GM19438 (cell line): Measurements from ENCODE around the gene LIG3.
"Not testable (repeated sequence)": the region's sequence is repeated elsewhere in the genome, so short reads cannot be mapped to it uniquely, and the experiment has no call there.

Source experiments
- ATAC-seq: cut with Tn5 transposase; IDR thresholded peaks from one replicate; pipeline ENCODE4 v1.9.1; 2021; ENCODE audit warnings: low read depth; ENCODE audit not compliant: unreplicated experiment

Gene LIG3

DNA sequence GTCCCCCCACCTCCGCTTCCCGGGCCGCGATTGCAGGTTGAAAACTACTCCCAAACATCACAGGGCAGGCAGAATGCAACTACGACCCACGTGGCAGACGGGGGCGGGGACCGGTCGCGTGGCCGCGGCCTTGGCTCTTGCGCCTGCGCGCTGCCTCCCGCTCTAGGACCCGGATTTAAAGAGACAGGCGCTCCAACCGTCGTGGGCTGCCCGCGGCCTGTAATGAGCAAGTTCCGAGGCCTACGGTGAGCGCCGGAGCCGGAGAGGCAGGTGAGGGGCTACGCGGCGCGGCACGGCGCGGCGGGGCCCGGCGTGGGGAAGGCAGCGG, at the start of gene LIG3:
Gene LIG3, plus strand, starts transcription at position 160 of the 328 bp plus-strand sequence. CDS start 2,494 bp downstream, outside the sequence.
- ATAC-seq: peak; percentile 81

DNA sequence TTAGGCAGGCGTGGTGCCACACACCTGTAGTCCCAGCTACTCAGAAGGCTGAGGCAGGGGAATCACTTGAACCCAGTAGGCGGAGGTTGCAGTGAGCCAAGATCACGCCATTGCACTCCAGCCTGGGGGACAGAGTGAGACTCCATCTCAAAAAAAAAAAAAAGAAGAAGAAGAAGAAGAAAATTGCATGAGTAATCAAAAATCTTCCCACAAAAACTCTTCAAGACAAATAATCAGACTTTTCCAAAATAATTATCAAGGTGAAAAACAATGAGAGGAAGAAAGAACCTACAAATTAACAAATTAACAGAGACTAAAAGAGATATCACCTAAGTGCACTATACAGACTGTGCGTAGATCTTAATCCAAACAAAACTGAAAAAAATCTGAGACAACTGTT, 29.5 kb upstream of the LIG3 start:
- ATAC-seq: not testable (repeated sequence)

DNA sequence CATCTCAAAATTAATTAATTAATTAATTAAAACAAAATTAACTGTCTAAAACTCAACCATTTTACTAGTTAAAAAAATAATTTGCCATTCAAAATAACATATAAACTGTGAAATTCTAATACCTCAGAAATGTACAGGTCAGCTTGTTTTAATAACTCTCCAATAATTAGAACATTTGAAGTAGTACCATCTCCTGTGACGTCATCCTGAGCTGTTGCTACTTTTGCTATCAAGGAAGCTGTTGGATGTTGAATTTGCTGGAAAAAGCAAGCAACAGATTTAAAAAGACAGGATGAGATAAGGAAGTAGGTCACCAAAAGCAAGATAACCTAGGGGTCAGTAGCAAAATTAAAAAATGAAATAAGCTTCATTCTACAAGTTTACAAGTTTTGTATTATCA, 21.9 kb upstream of the LIG3 start:
- ATAC-seq: no peak

DNA sequence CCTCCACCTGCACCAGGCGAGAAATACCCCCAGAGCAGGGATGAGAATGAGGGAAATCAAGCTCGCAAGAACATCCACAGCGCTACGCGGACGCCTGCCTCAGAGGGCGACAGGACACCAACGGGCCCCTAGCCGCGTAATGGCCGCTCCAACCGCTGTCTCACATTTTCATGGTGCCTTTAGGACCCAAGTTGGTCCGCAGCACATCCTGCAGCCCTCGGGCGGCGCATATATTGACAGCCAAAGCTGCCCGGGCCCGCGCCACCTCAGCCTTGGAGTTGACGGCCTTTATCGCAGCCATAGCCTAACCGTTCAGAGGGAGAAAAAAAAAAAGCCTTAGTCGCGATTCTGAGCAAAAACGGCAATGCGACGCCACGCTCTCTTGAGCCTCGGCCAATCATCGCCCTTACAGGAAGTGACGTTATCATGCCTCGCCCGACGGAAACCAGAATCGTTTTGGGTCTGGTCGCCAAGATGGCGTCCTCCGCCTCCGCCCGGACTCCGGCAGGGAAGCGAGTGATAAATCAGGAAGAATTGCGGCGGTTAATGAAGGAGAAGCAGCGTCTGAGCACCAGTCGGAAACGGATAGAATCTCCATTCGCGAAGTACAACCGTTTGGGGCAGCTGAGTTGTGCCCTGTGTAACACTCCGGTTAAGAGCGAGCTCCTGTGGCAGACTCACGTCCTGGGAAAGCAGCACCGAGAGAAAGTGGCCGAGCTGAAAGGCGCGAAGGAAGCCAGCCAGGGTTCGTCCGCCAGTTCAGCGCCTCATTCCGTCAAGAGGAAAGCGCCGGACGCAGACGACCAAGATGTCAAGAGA, 19.0 kb upstream of the LIG3 start, which contains the start of the genes CCT6B and ZNF830:
Gene CCT6B, minus strand, starts transcription at position 368 of the 819 bp plus-strand sequence. Its CDS starts 67 bp downstream, at position 301.
Gene ZNF830, plus strand, starts transcription at position 448 of the 819 bp plus-strand sequence. Its CDS starts 27 bp downstream, at position 475.
- peak; percentile 82 for ATAC-seq

DNA sequence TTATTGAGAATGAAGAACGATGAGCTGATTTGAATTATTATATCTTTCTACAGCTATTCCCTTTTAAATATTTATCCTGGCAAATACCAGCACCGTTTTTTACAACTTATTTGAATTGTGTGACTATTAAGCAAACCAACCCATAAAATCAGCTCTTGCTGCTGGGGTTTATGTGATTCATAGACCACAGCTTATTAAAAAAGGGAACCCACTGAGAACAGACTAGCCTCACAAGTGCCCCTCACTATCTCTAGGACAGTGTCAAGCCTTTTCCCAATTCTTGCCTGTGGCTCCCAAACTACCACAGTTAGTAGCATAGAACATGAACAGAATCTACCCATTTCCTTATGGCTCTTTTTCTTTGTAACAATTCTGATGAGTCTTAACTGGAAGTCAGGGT, 6.1 kb upstream of the LIG3 start:
- ATAC-seq: no peak

DNA sequence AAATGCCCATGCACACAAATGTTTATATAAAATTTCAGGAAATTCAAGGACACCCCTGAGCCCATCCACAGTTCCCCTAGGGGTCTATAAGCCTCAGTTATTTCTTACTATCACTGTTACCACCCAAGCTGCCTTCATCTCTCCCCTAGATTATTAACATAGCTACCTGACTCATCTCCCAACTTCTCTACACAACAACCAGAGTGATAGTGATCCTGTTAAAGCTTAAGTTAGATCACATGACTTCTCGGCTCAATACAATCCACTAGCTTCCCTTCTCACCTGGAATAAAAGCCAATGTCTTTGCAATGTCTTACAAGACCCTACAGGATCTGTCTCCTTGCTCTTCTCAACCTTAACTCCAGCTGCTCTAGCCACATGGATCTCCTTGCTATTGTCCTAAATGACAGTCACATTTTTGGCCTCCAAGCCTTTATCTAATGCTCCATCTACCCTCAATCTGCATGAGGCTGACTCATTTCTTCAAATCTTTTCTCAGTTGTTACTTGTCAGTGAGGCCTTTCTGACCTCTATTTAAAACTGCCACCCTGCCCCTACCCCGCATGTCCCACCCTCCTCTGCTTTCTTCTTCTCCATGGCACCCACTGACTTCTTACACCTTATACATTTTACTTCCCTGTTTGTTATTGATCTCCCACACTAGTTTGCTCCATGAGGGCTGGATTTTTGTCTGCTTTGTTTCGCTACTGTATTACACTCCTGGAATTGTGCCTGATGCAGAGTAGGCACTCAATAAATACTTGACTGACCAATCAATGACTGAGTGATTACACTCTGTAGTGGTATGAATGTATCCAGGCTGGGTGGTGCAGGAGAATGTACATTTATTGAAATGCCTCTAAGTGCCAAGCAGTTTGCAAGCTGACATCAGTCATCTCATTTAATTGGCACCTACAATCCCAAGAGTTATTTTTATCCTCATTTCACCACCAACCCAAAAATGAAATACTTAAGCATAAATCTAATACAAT, 5.2 kb upstream of the LIG3 start:
- no peak for ATAC-seq

DNA sequence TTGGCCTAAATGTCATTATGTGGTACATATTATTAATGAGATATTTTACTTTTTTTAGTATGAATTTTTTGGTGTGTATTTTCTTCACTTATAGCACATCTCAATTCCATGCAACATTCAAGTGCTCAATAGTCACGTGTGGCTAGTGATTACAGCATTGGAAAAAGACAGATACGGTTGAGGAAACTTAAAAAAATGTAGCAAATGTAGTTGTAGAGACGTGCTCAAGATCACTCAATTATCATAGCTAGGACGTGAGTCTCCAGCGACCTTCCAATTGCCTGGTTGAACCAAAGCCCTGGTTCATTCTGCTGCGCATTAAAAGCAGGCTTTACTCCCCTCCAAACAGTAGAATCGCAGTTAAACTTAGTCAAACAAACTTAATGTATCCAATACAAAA, 1.2 kb upstream of the LIG3 start:
- ATAC-seq: no peak

DNA sequence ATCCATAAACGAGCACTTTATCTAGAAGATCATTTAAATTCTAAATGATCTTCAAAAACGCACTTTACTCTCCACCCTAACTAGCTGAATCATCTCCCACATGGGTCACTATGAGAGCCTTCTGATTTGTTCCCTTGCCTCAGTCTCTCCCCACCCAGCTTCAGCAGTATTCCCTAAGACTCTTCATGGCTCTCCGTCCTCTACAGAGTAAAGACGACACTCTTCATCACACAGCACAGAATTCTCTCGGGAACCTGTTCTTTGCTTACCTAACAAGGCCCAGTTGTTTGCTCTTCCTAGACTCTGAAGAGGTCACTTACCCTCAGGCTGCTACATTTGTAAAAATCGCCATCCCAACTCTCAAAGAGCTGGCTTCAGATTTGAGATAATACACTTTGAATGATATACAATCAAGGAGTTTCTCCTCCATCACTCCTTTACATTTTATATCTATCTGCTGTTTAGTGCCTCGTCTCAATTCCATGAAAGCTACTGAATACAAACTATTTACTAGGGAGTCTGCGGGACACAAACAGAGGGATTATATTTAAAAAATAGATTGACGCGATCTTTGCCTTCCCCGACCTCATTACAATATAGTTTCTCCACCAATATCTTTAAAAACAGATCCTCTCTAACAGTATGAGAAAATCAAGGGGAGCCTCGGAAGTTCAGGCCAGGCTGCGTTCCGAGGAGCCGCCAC, 511 bp upstream of the LIG3 start:
- ATAC-seq: no peak

DNA sequence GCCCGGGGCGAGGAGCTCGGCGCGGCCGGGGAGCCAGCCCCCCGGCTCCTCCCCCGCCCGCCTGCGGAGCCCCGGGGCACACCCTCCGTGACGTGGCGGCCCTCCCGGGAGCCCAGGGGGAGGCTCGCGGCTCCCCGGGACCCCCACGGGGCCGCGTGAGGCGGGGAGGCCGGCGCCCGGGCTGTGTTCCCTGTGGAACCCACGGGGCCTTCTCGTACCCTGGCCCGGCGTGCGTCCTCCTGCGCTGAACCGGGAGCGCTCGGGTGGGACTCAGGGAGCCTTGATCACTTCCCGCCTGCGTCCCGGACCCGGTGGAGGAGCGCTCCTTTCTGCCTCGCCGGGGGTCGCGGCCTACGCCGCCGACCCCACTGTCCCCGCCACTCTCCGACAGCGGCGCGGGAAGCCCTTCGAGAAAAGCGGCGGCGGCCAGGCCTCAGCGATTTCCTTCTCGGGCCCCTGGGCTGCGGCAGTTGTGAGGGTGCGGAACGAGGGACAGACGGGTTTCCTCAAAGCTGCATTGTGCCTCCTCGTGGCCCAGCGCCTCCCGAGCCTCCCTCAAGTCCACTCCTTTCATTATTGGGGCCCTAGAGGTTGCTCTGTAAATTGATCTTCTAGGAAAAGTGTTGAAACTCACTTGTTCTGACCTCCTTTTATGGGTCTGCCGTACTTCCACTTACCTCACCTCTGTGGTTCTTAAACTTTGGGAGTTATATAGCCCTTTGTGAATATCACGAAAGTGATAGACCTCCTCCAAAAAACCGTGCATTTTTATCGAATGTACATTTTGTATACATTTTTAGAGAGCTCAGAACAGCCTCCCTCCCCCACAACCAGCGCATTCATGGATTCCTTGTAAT, 597 bp downstream of the LIG3 start:
- peak; percentile 87 for ATAC-seq

DNA sequence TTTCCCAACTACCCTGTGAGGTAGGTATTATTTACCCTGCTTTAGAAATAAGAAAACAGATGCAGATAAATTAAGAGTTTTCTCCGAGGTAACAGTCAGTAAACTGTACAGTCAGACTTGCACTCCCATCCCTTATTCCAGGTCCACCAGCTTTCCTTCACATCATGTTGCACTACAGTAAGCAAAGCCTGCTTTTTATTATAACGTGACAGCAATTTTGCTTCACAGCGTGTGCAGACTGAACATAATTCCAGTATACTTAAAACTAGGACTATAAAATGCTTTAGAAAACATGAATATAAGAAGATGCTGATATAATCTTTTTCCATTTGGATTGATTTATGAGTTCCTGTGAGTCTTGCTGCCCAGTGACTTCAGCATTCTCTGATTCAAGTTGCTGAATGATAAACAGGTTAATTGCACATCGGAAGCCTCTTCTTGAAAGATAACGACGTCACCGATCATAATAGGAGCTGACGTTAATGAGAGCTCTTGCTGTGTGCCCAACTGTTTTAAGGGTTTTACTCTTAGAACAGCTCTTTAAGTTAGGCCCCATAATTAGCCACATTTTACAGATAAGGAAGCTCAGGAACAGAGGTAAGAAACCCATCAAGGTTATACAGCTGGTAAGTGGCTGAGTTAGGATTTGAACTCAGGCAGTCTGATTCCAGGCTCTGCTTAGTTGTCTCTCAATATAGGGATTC, 1.4 kb downstream of the LIG3 start:
- ATAC-seq: no peak

DNA sequence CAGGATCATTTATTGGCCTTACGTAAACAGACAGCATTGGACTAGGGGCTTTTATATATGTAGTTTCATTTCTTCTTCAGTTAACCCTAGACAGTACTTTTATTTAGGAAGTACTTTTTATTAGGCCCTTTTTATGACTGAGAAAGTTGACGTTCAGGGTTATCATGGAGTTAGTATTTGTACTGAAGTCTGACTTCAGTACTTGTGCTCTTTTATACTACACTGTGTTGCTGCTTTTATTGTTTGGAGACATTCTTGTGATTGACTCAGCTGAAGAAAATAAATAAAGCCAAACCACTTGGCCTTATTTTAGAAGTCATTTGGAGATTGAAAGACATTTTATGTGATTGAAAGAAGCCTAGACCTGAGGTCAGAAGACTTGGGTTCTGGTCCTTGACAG, 6.9 kb downstream of the LIG3 start:
- ATAC-seq: no peak

DNA sequence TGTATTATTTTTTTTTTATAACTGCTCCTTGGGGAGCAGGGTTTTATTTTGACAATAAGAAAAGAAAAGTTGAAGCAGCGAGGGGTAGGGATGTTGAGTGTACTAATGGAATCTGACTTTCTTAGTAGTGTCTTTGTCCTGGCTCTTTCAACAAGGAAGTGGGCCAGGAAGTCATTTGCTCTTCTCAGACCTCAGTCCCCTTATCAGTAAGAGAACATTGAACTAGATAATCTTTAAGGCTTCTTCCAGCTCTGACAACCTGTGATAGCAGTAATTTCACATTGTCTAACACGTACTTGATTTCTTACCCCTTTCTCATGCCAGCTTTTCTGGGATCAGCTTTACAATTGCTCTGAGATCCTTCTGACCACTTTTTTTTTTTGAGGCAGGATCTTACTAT, 8.3 kb downstream of the LIG3 start:
- ATAC-seq: no peak

DNA sequence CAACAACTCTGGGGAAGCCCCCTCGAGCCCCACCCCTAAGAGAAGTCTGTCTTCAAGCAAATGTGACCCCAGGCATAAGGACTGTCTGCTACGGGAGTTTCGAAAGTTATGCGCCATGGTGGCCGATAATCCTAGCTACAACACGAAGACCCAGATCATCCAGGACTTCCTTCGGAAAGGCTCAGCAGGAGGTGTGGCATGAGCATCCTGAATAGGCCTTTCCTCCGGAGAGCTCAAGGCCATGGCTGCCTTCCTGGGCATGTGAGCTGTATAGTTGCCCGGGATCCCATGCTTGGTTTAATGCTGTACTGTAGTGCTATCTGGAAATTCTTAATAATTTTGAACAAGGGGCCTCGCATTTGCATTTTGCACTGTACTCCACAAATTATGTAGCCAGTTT, 9.2 kb downstream of the LIG3 start:
- ATAC-seq: no peak

DNA sequence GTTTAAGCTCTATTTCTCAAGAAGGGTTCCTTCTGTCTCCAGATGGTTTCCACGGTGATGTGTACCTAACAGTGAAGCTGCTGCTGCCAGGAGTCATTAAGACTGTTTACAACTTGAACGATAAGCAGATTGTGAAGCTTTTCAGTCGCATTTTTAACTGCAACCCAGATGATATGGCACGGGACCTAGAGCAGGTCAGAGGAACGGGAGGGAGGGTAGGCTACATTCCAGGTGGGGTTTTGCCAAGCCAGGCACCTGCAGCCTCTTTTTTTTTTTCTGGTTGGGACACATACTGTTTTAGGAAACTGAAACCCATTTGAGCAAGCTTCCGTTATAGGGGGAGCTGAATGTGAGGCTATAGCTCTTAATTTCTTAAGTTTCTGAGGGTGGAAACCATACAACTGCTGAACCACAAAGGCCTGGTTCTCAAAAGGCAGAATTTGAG, 10.6 kb downstream of the LIG3 start:
- ATAC-seq: no peak

DNA sequence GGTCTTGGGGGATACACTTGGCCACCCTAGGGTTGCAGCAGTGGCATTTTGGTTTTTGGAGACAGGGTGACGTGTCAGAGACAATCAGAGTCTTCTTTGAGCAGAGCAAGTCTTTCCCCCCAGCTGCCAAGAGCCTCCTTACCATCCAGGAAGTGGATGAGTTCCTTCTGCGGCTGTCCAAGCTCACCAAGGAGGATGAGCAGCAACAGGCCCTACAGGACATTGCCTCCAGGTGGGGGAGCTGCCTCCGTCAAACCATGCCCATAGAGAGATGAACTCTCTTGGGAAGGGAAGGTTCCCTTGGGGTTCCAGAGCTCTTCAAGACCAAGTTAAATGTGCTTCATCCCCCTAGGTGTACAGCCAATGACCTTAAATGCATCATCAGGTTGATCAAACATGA, 11.3 kb downstream of the LIG3 start:
- ATAC-seq: no peak

DNA sequence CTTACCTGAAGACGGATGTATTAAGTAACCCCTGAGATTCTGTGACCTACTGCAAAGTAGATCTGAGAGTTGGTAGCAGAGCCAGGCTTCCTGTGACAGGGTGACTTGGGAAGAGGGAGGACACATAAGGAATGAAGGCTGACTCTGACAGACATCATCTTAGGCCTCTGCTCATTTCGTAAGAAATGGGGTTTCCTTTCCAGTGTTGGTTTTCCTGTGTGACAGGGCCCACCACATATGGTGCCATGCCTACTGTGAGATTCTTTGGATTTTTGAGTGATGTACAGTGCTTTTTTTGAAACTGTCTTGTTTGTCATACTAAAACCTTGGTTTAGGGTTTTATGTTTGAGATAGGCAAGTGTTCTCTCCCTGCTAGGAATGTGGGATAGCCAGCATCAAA, 12.7 kb downstream of the LIG3 start:
- no peak for ATAC-seq

DNA sequence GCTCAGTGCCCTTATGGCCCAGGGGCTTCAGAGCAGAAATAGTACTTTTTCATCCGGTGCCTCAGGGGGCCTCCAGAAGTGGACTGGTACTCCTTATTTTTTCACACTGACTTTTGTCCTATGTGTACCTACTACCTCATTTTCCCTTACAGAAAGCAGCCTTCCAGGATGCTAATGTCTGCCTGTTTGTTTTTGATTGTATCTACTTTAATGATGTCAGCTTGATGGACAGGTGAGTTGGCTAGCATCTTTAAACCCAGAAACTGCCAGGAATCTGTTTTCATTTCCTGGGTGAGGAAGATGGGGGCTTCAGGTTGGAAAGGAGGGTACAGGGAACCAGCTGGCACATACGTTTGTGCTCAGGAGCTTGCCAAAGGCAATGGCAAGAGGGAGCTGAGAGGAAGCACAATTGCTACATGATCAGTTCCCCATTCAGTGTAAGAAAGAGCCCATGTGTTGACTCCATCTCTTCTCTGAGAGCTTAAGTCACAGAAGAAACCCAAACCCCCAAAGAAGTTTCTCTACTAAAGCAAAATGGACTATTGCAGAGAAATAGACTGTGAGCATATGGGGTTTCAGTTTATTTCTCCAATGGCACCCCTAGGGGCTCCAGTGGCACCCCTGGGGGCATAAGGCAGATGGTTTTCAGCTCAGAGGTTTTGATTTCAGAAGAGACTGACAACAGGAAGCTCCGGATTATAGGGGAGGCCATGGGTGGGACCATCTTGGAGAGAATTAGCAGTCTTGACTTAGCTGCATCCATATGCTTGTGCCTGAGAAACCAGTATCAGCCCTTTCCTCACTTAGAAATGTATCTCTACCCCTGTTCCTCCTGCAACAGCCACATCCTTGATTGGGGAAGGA, 16.3 kb downstream of the LIG3 start:
- ATAC-seq: no peak

DNA sequence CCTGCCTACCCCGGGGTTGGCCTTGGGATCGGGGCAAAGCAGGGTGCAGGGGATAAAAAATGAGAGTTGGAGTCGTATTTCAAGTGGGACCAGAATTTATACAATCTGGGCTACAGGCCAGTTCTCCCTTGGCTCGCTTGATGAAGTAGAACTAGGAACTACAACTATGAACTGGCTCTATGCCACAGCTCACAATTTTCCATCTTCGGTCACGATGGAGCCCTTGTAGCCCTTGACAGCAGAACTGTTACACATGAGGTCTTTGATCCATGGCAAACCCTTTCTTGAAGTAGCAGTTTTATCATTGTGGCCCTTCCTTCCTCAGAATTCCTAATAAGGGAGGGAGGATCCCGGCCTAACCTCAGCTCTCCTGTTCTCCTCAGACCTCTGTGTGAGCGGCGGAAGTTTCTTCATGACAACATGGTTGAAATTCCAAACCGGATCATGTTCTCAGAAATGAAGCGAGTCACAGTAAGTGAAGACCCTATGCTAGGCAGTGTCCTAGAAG, 17.1 kb downstream of the LIG3 start:
- ATAC-seq: no peak
